Measurements from ENCODE around the gene REEP1.

REEP1 gene

DNA sequence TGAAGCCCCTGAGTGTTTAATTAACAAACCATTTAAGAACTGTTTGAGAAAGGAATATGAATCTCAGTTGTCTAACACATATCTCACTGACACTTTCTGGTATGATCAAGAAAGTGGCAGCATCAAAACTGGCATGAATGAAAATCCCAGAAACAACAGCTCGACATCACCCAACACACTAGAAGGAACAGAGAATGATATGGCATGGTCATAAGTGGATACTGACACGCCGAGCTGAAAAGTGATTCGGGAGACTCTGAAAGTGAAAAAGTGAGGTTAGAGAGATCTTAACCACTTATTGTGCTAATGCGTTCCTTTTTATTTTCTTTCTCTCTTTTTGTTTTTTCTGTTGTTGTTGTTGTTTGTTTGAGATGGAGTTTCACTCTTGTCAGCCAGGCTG is 100.3 kb downstream of the REEP1 start:
- H3K4me3 ChIP-seq (ENCODE audit: low read depth, low read length) = no peak overlapping the region
- TF ChIP-seq, protein P1, sequence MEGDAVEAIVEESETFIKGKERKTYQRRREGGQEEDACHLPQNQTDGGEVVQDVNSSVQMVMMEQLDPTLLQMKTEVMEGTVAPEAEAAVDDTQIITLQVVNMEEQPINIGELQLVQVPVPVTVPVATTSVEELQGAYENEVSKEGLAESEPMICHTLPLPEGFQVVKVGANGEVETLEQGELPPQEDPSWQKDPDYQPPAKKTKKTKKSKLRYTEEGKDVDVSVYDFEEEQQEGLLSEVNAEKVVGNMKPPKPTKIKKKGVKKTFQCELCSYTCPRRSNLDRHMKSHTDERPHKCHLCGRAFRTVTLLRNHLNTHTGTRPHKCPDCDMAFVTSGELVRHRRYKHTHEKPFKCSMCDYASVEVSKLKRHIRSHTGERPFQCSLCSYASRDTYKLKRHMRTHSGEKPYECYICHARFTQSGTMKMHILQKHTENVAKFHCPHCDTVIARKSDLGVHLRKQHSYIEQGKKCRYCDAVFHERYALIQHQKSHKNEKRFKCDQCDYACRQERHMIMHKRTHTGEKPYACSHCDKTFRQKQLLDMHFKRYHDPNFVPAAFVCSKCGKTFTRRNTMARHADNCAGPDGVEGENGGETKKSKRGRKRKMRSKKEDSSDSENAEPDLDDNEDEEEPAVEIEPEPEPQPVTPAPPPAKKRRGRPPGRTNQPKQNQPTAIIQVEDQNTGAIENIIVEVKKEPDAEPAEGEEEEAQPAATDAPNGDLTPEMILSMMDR (IDR thresholded peaks at IDR 0.05; ENCODE audit: low read depth, low read length) = no peak

DNA sequence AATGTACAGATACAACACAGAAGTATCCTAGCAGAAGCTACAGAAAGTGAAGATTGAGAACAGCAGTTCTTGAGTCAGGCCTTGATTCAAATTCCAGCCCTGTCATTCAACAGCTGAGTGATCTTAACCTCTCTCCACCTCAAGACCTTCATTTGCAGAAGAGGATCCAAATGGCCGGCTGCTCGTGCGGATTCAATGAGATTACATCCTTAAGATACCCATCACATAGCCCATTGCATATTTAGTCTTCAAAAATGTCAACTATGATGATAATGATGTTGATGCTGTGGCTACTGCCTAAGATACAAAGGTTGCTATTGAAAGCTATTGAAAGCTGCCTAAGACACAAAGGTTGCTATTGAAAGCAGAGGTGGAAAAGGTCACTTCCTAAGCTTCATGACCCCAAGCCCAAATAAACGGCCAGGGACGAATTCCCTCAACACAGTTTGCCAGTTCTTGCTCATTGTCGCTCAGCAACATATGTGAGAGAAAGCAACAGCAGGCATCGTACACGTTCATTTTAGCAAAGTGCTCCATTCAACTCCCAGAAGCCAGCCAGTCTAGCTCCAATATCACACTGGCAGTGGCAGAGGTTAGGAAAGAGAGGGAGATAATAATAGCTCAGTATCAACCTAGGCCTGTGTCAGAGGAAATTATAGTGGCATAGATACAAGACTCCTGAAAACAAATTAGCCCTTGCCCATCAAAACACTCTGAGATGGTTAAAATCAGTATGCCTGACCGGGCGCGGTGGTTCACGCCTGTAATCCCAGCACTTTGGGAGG is 102.0 kb downstream of the REEP1 start:
- TF ChIP-seq, protein P1 (IDR thresholded peaks at IDR 0.05; ENCODE audit: low read depth, low read length) = no peak
- H3K4me3 ChIP-seq (ENCODE audit: low read depth, low read length) = no peak overlapping the region

GRCh38 chr2:86234563-86235131 is 102.8 kb downstream of the REEP1 start:
- TF ChIP-seq, protein P1 (IDR thresholded peaks at IDR 0.05; ENCODE audit: low read depth, low read length) = no peak
- H3K4me3 ChIP-seq (ENCODE audit: low read depth, low read length) = no peak overlapping the region

- H3K4me3 ChIP-seq (ENCODE audit: low read depth, low read length) = no peak overlapping the region
- TF ChIP-seq, protein P1 (IDR thresholded peaks at IDR 0.05; ENCODE audit: low read depth, low read length) = no peak
These were observed 104.0 kb downstream of the REEP1 start for GRCh38 chr2:86233436-86233835.

DNA sequence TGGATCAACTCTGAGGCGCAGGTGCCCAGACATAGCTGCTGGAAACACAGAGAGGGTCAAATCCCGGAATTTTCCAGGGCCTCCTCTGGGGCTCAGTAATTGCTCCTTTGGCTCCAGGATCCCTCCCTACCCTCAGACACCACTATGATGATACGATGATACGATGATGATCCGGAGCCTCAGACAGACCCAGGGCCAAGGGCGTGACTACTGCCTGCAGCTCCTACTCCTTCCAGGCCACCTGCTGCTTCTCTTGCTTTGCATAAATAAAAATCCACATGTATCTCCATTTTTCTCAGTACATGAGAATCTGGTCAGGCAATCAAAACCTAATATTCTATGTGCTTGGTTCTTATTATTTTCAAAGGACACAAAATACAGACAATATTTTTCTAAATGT is 104.5 kb downstream of the REEP1 start:
- TF ChIP-seq, protein P1 (IDR thresholded peaks at IDR 0.05; ENCODE audit: low read depth, low read length) = no peak
- no peak overlapping the region for H3K4me3 ChIP-seq (ENCODE audit: low read depth, low read length)

GRCh38 chr2:86232373-86232784 is 105.0 kb downstream of the REEP1 start:
- TF ChIP-seq, protein P1 (IDR thresholded peaks at IDR 0.05; ENCODE audit: low read depth, low read length) = no peak
- H3K4me3 ChIP-seq (ENCODE audit: low read depth, low read length) = no peak overlapping the region

- H3K4me3 ChIP-seq (ENCODE audit: low read depth, low read length) = no peak overlapping the region
- TF ChIP-seq, protein P1 (IDR thresholded peaks at IDR 0.05; ENCODE audit: low read depth, low read length) = no peak
These were observed 105.6 kb downstream of the REEP1 start for GRCh38 chr2:86231680-86232372.

Data from WI38 (cell line).